Ectodermal cell (in vitro differentiated cells): ENCODE data around the gene ALDH6A1.

Source experiments
- H3K27ac ChIP-seq: 2 replicates; pipeline ENCODE4 v1.7.0; 2013; ENCODE audit warnings: mild to moderate bottlenecking, low read depth, low read length; ENCODE audit not compliant: insufficient read depth, poor library complexity, severe bottlenecking
- H3K27me3 ChIP-seq: 2 replicates; pipeline ENCODE4 v1.7.0; 2013; ENCODE audit warnings: mild to moderate bottlenecking, low read length; ENCODE audit not compliant: insufficient read depth, control insufficient read depth, poor library complexity, severe bottlenecking
- H3K36me3 ChIP-seq: one replicate; pipeline ENCODE4 v1.7.0; 2013; ENCODE audit warnings: low read length; ENCODE audit not compliant: control insufficient read depth, insufficient read depth
- H3K4me1 ChIP-seq: one replicate; pipeline ENCODE4 v1.7.0; 2013; ENCODE audit warnings: low read length; ENCODE audit not compliant: control insufficient read depth, insufficient read depth
- H3K4me3 ChIP-seq: 2 replicates; pipeline ENCODE4 v1.7.0; 2013; ENCODE audit warnings: low read depth, low read length, control low read depth; ENCODE audit not compliant: insufficient read depth
- H3K9me3 ChIP-seq: 2 replicates; pipeline ENCODE4 v1.7.0; 2013; ENCODE audit warnings: mild to moderate bottlenecking, low read length, moderate library complexity; ENCODE audit not compliant: control insufficient read depth
- WGBS, 2 experiments: methylation state at CpG; one replicate each; pipeline ENCODE4 v1.1.7; 2013; ENCODE audit warnings: missing lambda C conversion rate in 2 of 2; 5-methylcytosine and 5-hydroxymethylcytosine counted together

Gene ALDH6A1

GRCh38 chr14:74049876-74050495 lies 34.3 kb downstream of the ALDH6A1 start:
- no peaks in the 10 kb centered on the region for H3K27me3 ChIP-seq
- WGBS, 2 experiments: 90 to 91% methylated on average over 2 to 3 of the region's 3 CpGs
- no peaks in the 10 kb centered on the region for H3K4me1 ChIP-seq
- no peak overlapping the region for H3K4me3 ChIP-seq
- H3K9me3 ChIP-seq: no peaks in the 10 kb centered on the region
- H3K36me3 ChIP-seq: no peaks in the 10 kb centered on the region
- no peak overlapping the region for H3K27ac ChIP-seq

DNA sequence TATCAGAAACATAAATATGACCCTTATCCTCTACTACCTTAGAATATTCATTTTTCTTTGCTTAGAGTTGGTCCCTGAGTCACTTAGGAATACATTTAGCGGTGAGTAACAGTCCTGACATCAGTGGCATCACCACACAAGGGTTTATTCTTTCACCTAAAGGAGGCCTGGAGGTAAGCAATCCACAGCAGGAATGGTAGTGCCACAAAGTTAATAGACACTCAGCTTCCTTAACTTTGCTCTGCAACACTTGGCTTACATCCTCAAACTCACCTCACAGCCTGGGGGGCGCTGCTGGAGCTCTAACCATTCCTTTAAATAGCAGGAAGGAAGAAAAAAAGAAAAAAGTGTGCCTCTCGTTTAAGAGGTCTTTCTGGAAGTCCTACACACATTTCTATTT lies 36.0 kb downstream of the ALDH6A1 start:
- H3K27me3 ChIP-seq: no peaks in the 10 kb centered on the region
- no peak overlapping the region for H3K27ac ChIP-seq
- no peaks in the 10 kb centered on the region for H3K4me1 ChIP-seq
- no peaks in the 10 kb centered on the region for H3K36me3 ChIP-seq
- H3K9me3 ChIP-seq: no peaks in the 10 kb centered on the region
- WGBS, 2 experiments: 40 to 42% methylated on average over 1 to 2 of the region's 3 CpGs
- H3K4me3 ChIP-seq: no peak overlapping the region

- H3K27ac ChIP-seq: no peak overlapping the region
- H3K9me3 ChIP-seq: no peaks in the 10 kb centered on the region
- no peak overlapping the region for H3K4me3 ChIP-seq
- H3K27me3 ChIP-seq: no peaks in the 10 kb centered on the region
- 95 to 96% methylated on average over 4 of the region's 4 CpGs for WGBS, 2 experiments
- no peaks in the 10 kb centered on the region for H3K36me3 ChIP-seq
- H3K4me1 ChIP-seq: no peaks in the 10 kb centered on the region
These were observed 38.7 kb downstream of the ALDH6A1 start for GRCh38 chr14:74045522-74045921.

DNA sequence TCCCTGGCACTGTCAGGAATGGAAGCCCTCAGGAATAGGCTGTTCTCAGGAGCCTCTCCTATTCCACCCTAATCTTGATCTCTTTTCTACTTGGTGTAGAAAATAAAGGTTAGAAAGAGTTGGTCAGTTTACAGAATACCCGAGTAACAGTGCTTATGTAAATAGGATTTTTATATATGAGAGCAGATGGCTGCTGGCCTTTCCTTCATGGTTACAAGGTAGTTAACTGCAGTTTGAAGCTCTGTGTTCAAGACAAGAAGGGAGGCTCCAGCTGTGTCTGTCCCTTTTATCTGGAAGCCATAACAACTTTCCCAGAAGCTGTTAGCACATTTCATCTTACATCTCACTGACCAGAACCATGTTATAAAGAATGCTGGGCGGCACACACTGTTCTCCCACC lies 42.0 kb downstream of the ALDH6A1 start:
- no peaks in the 10 kb centered on the region for H3K36me3 ChIP-seq
- H3K27ac ChIP-seq: no peak overlapping the region
- no peaks in the 10 kb centered on the region for H3K9me3 ChIP-seq
- H3K4me3 ChIP-seq: no peak overlapping the region
- no peaks in the 10 kb centered on the region for H3K27me3 ChIP-seq
- WGBS, 2 experiments: 88 to 89% methylated on average over 2 of the region's 2 CpGs
- no peaks in the 10 kb centered on the region for H3K4me1 ChIP-seq

GRCh38 chr14:74038020-74038859 lies 46.0 kb downstream of the ALDH6A1 start:
- H3K4me1 ChIP-seq: no peaks in the 10 kb centered on the region
- H3K27ac ChIP-seq: no peak overlapping the region
- 72% methylated on average over 3 of the region's 3 CpGs for WGBS, 2 experiments
- H3K9me3 ChIP-seq: no peaks in the 10 kb centered on the region
- H3K36me3 ChIP-seq: no peaks in the 10 kb centered on the region
- H3K27me3 ChIP-seq: no peaks in the 10 kb centered on the region
- H3K4me3 ChIP-seq: no peak overlapping the region

DNA sequence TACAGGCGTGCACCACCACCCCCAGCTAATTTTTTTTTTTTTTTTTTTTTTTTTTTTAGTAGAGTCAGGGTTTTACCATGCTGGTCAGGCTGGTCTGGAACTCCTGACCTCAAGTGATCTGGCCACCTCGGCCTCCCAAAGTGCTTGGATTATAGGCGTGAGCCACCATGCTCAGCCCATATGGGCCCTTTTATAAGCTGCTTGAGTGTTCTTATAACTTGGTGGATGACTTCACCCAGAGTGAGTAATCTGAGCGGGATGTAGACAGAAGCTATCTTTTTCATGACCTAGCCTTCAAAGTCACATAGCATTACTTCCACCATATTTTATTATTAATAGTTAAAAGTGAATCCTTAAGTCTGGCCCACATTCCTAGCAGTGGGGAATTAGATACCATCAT lies 48.7 kb downstream of the ALDH6A1 start:
- H3K9me3 ChIP-seq: no peaks in the 10 kb centered on the region
- H3K36me3 ChIP-seq: no peaks in the 10 kb centered on the region
- no peak overlapping the region for H3K4me3 ChIP-seq
- no peak overlapping the region for H3K27ac ChIP-seq
- no peaks in the 10 kb centered on the region for H3K27me3 ChIP-seq
- no peaks in the 10 kb centered on the region for H3K4me1 ChIP-seq
- WGBS, 2 experiments: 93 to 95% methylated on average over 2 to 4 of the region's 4 CpGs

- H3K4me3 ChIP-seq: no peak overlapping the region
- H3K4me1 ChIP-seq: no peaks in the 10 kb centered on the region
- no peaks in the 10 kb centered on the region for H3K36me3 ChIP-seq
- WGBS, 2 experiments: 90 to 96% methylated on average over 2 to 3 of the region's 3 CpGs
- no peaks in the 10 kb centered on the region for H3K27me3 ChIP-seq
- H3K27ac ChIP-seq: no peak overlapping the region
- no peaks in the 10 kb centered on the region for H3K9me3 ChIP-seq
These were observed 49.7 kb downstream of the ALDH6A1 start for GRCh38 chr14:74034572-74034971.

DNA sequence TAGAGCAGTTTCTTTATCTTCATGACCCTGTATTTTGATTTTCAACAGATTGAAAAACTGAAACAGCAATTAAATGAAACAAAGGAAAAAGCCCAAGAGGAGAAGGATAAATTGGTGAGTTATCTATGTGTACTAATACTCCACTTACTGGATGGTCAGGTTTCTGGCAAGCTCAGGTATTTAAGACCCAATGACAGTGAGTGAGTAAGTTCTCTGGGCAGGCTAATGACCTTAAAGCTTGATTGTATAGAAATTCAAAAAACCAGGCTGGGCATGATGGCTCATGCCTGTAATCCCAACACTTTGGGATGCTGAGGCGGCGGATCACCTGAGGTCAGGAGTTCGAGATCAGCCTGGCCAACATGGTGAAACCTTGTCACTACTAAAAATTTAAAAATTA lies 55.1 kb downstream of the ALDH6A1 start:
- no peaks in the 10 kb centered on the region for H3K36me3 ChIP-seq
- no peaks in the 10 kb centered on the region for H3K9me3 ChIP-seq
- H3K4me3 ChIP-seq: no peak overlapping the region
- H3K4me1 ChIP-seq: no peaks in the 10 kb centered on the region
- 90 to 95% methylated on average over 3 of the region's 3 CpGs for WGBS, 2 experiments
- H3K27ac ChIP-seq: no peak overlapping the region
- no peaks in the 10 kb centered on the region for H3K27me3 ChIP-seq

DNA sequence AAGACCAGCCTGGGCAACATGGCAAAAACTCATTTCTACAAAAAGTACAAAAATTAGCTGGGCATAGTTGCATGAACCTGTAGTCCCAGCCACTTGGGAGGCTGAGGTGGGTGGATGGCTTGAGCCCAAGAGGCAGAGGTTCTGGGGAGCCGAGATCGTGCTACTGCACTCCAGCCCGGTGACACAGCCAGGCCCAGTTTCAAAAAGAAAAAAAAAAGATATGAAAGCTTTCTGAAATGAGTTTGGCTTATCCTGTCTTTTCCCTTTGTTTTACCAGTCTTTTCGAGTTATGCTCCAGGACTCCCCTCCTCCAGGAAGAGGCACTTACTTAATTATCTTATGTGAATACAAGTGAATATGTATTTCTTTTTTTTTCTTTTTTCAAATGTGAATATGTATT lies 61.9 kb downstream of the ALDH6A1 start:
- Histone ChIP-seq H3K4me1 (no peaks in the 10 kb centered on the region), H3K4me3 (no peak overlapping the region), H3K27me3 (peaks cover 3% of the 10 kb centered on the region), H3K9me3 (no peaks in the 10 kb centered on the region), H3K36me3 (no peaks in the 10 kb centered on the region), H3K27ac (no peak overlapping the region)
- WGBS, 2 experiments: 90 to 94% methylated on average over 3 to 4 of the region's 4 CpGs

GRCh38 chr14:74019408-74020137 lies 64.7 kb downstream of the ALDH6A1 start:
- no peaks in the 10 kb centered on the region for H3K9me3 ChIP-seq
- H3K4me1 ChIP-seq: no peaks in the 10 kb centered on the region
- no peak overlapping the region for H3K27ac ChIP-seq
- H3K36me3 ChIP-seq: no peaks in the 10 kb centered on the region
- H3K27me3 ChIP-seq: peaks cover 3% of the 10 kb centered on the region
- peak overlapping the region; percentile 96 for H3K4me3 ChIP-seq
- WGBS, 2 experiments: 12% methylated on average over 21 of the region's 21 CpGs
